WI38 (cell line): ENCODE measurements around the gene FER.
A peak's percentile ranks its signal among the peaks of the same experiment; 100 is the strongest.

Experiments used
- H3K4me3 ChIP-seq: 2 replicates; pipeline ENCODE4 v1.5.1; 2011; ENCODE audit warnings: low read depth, mild to moderate bottlenecking, control low read depth, low read length
- CTCF ChIP-seq: IDR thresholded peaks from 2 replicates; pipeline ENCODE4 v1.5.1; 2012; ENCODE audit warnings: low read depth, mild to moderate bottlenecking, control low read depth, low read length

Gene FER

GRCh38 chr5:108747111-108747773 is 455 bp upstream of the FER start:
- TF ChIP-seq CTCF: no peak
- H3K4me3 ChIP-seq: peak overlapping the region; percentile 87

GRCh38 chr5:108748401-108749127 is 867 bp downstream of the FER start:
- peak overlapping the region; percentile 87 for H3K4me3 ChIP-seq
- TF ChIP-seq CTCF: no peak

- peak overlapping the region; percentile 87 for H3K4me3 ChIP-seq
- no peak for TF ChIP-seq CTCF
Observed at GRCh38 chr5:108749128-108749861, 1.6 kb downstream of the FER start.

GRCh38 chr5:108753331-108753730 is 5.6 kb downstream of the FER start:
- H3K4me3 ChIP-seq: no peak overlapping the region
- no peak for TF ChIP-seq CTCF

GRCh38 chr5:108753877-108754276 is 6.2 kb downstream of the FER start:
- TF ChIP-seq CTCF: no peak
- H3K4me3 ChIP-seq: no peak overlapping the region

- H3K4me3 ChIP-seq: no peak overlapping the region
- TF ChIP-seq CTCF: no peak
Observed at GRCh38 chr5:108760512-108760911, 12.8 kb downstream of the FER start.

- TF ChIP-seq CTCF: no peak
- H3K4me3 ChIP-seq: no peak overlapping the region
Observed at GRCh38 chr5:108762660-108763059, 15.0 kb downstream of the FER start.
